Right lobe of liver (tissue), 6 donors: ENCODE data around the gene FARS2. TPM values are rescaled to one million over a fixed set of nuclear protein-coding genes. Genes with fewer than 3 reads are reported as not detected.

Experiments
- ATAC-seq, 4 donors: fragments of 200-7000 bp; cut with Tn5 transposase; one replicate each; pipeline ENCODE4 v1.9.1; 2020; ENCODE audit warnings: mild to moderate bottlenecking in 4 of 4, moderate library complexity in 4 of 4
- DNase-seq, 3 donors: peaks; one replicate each; pipeline ENCODE4 v3.0.0-alpha.2; 2020
- H3K27ac ChIP-seq, 3 donors: fragments of 200-600 bp; one replicate each; pipeline ENCODE4 v1.8.0; 2022
- H3K27me3 ChIP-seq, 2 donors: fragments of 200-600 bp; one replicate each; pipeline ENCODE4 v1.8.0; 2022
- H3K36me3 ChIP-seq, 4 donors: fragments of 200-600 bp; sonication (generic) in 1 of 4; one replicate each; pipeline versions ENCODE4 v1.5.1 to v1.8.0; 2017 to 2022; ENCODE audit warnings: control low read depth in 1 of 4
- H3K4me1 ChIP-seq, 4 donors: fragments of 200-600 bp; sonication (generic) in 1 of 4; one replicate each; pipeline versions ENCODE4 v1.5.1 to v1.8.0; 2017 to 2022; ENCODE audit warnings: control low read depth in 1 of 4
- H3K4me3 ChIP-seq, 3 donors: fragments of 200-600 bp; one replicate each; pipeline ENCODE4 v1.8.0; 2022
- H3K9me3 ChIP-seq, 4 donors: fragments of 200-600 bp; sonication (generic) in 1 of 4; one replicate each; pipeline versions ENCODE4 v1.5.1 to v1.8.0; 2017 to 2022; ENCODE audit warnings: control low read depth in 1 of 4
- POLR2A ChIP-seq: fragments of 450-650 bp; IDR thresholded peaks from one replicate; pipeline ENCODE4 v1.6.1; 2017; ENCODE audit warnings: antibody characterized with exemption, mild to moderate bottlenecking
- WGBS: methylation state at CpG from one replicate; pipeline ENCODE4 v1.1.6; 2018; ENCODE audit warnings: low coverage, low lambda C conversion rate; ENCODE audit not compliant: insufficient coverage; ENCODE audit errors: missing lambda C conversion rate; 5-methylcytosine and 5-hydroxymethylcytosine counted together
- intact Hi-C, 2 donors: fragments of 100-400 bp; cut with DNase I; formaldehyde crosslinking; loops; one replicate each; pipeline versions ENCODE4 v1.11.2 to v1.14.1; 2022
- total RNA-seq, 6 experiments: library from RNA; depleted of rRNA in 2 of 6; stranded (reverse); fragments of >200 nt in 2 of 6; fragmentation: NEBNext Ultra II Directional in 3 of 6; extraction: Animal tissue kit (Norgen Biotek cat#: 25700) in 3 of 6; gene quantifications; one replicate each; pipeline versions ENCODE4 v1.1.0 to v1.2.4, GENCODE V29; 2016 to 2023
- TF ChIP-seq, protein P1 (sequence below), 4 donors: fragments of 200-600 bp in 3 of 4; fragments of 450-650 bp in 1 of 4; IDR thresholded peaks; one replicate each; pipeline versions ENCODE4 v1.5.1 to v1.8.0; 2016 to 2022; ENCODE audit warnings: antibody characterized with exemption in 4 of 4, mild to moderate bottlenecking in 2 of 4
- donor health status: DM: no; HTN: yes; CAD: no.
- donor health status: DM: no; HTN: no; CAD: no.
- donor health status: DM: no; HTN: no; CAD: no.
- donor health status: DM: no; HTN: yes; CAD: no.
- donor health status: DM: no; HTN: yes; CAD: no.

Gene FARS2
- total RNA-seq, 6 experiments from 2014 or later, result 7.2 to 12.9 (median 11.7) TPM

GRCh38 chr6:5333658-5334057, 72.3 kb downstream of the FARS2 start:
- H3K4me1 ChIP-seq, result no peaks in the 10 kb centered on the region
- no peaks in the 10 kb centered on the region for H3K9me3 ChIP-seq
- 28% methylated on average over 3 of the region's 3 CpGs for WGBS
- DNase-seq (no peak), ATAC-seq (peak in 3 of 4 donors; percentile 16 to 97 (median 55))
- no peaks in the 10 kb centered on the region for H3K27me3 ChIP-seq
- H3K4me3 ChIP-seq, result no peak overlapping the region
- intact Hi-C loops, result no loop called here
- H3K36me3 ChIP-seq, result no peaks in the 10 kb centered on the region
- H3K27ac ChIP-seq, result no peak overlapping the region
- TF ChIP-seq, protein P1, sequence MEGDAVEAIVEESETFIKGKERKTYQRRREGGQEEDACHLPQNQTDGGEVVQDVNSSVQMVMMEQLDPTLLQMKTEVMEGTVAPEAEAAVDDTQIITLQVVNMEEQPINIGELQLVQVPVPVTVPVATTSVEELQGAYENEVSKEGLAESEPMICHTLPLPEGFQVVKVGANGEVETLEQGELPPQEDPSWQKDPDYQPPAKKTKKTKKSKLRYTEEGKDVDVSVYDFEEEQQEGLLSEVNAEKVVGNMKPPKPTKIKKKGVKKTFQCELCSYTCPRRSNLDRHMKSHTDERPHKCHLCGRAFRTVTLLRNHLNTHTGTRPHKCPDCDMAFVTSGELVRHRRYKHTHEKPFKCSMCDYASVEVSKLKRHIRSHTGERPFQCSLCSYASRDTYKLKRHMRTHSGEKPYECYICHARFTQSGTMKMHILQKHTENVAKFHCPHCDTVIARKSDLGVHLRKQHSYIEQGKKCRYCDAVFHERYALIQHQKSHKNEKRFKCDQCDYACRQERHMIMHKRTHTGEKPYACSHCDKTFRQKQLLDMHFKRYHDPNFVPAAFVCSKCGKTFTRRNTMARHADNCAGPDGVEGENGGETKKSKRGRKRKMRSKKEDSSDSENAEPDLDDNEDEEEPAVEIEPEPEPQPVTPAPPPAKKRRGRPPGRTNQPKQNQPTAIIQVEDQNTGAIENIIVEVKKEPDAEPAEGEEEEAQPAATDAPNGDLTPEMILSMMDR (IDR thresholded peaks at IDR 0.05), result no peak
- TF ChIP-seq POLR2A, result no peak

GRCh38 chr6:5334341-5334740, 73.0 kb downstream of the FARS2 start:
- TF ChIP-seq, protein P1 (IDR thresholded peaks at IDR 0.05), result no peak
- TF ChIP-seq POLR2A, result no peak
- H3K27ac ChIP-seq, result no peak overlapping the region
- 93% methylated on average over 1 of the region's 1 CpG for WGBS
- H3K4me3 ChIP-seq, result no peak overlapping the region
- intact Hi-C loops, result no loop called here
- no peaks in the 10 kb centered on the region for H3K9me3 ChIP-seq
- no peaks in the 10 kb centered on the region for H3K27me3 ChIP-seq
- ATAC-seq, result no peak
- no peaks in the 10 kb centered on the region for H3K36me3 ChIP-seq
- H3K4me1 ChIP-seq, result no peaks in the 10 kb centered on the region
- no peak for DNase-seq

- intact Hi-C loops, result no loop called here
- Histone ChIP-seq H3K9me3 (no peaks in the 10 kb centered on the region), H3K4me3 (no peak overlapping the region), H3K4me1 (no peaks in the 10 kb centered on the region), H3K36me3 (no peaks in the 10 kb centered on the region), H3K27me3 (no peaks in the 10 kb centered on the region), H3K27ac (no peak overlapping the region)
- 62% methylated on average over 3 of the region's 3 CpGs for WGBS
- no peak for TF ChIP-seq POLR2A
- TF ChIP-seq, protein P1 (IDR thresholded peaks at IDR 0.05), result no peak
- no peak for DNase-seq
- ATAC-seq, result peak in 1 of 4 donors; percentile 21
Measured at GRCh38 chr6:5335020-5335419, 73.7 kb downstream of the FARS2 start.

DNA sequence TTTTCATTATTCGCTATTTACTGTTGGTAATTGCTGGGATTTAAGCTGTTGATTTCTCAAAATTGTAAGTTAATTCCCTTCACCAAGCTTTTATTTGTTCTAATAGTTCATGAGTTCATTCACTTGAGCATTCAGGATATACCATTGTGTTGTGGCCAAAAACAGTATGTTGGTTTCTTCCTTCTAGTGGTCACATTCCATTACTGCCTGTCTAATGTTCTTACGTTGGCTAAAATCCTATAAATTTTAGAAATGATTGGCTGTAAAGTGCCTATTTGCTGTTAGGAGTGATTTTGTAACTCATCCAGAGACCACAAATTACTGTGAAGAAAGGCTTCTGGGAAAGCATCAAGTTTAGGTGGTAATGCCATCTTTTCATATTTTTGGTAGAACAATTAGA, 76.3 kb downstream of the FARS2 start:
- no peak for TF ChIP-seq POLR2A
- TF ChIP-seq, protein P1 (IDR thresholded peaks at IDR 0.05), result no peak
- WGBS, result 87% methylated on average over 2 of the region's 2 CpGs
- intact Hi-C loops, result no loop called here

More for the DNA sequence above, 76.3 kb downstream of the FARS2 start:
- no peaks in the 10 kb centered on the region for H3K36me3 ChIP-seq
- DNase-seq, result no peak
- no peak overlapping the region for H3K27ac ChIP-seq
- no peaks in the 10 kb centered on the region for H3K4me1 ChIP-seq
- H3K27me3 ChIP-seq, result no peaks in the 10 kb centered on the region
- ATAC-seq, result no peak
- no peaks in the 10 kb centered on the region for H3K9me3 ChIP-seq
- no peak overlapping the region for H3K4me3 ChIP-seq
